Prostate gland (tissue), 2 donors: ENCODE data around the gene LSM4. TPM values are rescaled to one million over a fixed set of nuclear protein-coding genes. Genes with fewer than 3 reads are reported as not detected.
"Not testable (repeated sequence)": the region's sequence is repeated elsewhere in the genome, so short reads cannot be mapped to it uniquely, and the experiment has no call there.

Experiments used
- DNase-seq: peaks from one replicate; pipeline ENCODE4 v3.0.0-alpha.2; 2019; ENCODE audit warnings: low spot score
- H3K27ac ChIP-seq, 2 donors: fragments of 200-600 bp; sonication (generic); 2 replicates each; pipeline ENCODE4 v1.5.1; 2017 to 2019
- H3K27me3 ChIP-seq: fragments of 200-600 bp; sonication (generic); replicated peaks from 2 replicates; pipeline ENCODE4 v1.5.1; 2019; ENCODE audit not compliant: insufficient read depth
- H3K36me3 ChIP-seq, 2 donors: fragments of 200-600 bp; sonication (generic); 1 replicate in 1 of 2; 2 replicates in 1 of 2; pipeline versions ENCODE4 v1.5.1 to v1.8.1; 2017 to 2019
- H3K4me1 ChIP-seq: fragments of 200-600 bp; sonication (generic); replicated peaks from 2 replicates; pipeline ENCODE4 v1.5.1; 2019
- H3K4me3 ChIP-seq, 2 donors: fragments of 200-600 bp; sonication (generic); 2 replicates each; pipeline ENCODE4 v1.5.1; 2017 to 2019
- H3K9me3 ChIP-seq: fragments of 200-600 bp; sonication (generic); 2 replicates; pipeline ENCODE4 v1.5.1; 2017
- POLR2A ChIP-seq: fragments of 450-650 bp; IDR thresholded peaks from one replicate; pipeline ENCODE4 v1.6.1; 2016; ENCODE audit warnings: antibody characterized with exemption, mild to moderate bottlenecking
- POLR2AphosphoS5 ChIP-seq: sonication (generic); formaldehyde crosslinking; IDR thresholded peaks from one replicate; pipeline ENCODE4 v1.6.1; 2017; ENCODE audit warnings: antibody characterized with exemption
- WGBS: methylation state at CpG from one replicate; pipeline ENCODE4 v1.1.5; 2018; 5-methylcytosine and 5-hydroxymethylcytosine counted together
- intact Hi-C: fragments of 100-400 bp; cut with DNase I; formaldehyde crosslinking; loops from one replicate; pipeline ENCODE4 v1.14.2; 2022
- total RNA-seq, 2 donors: library from RNA; depleted of rRNA; stranded (reverse); fragments of >200 nt; gene quantifications; one replicate each; pipeline ENCODE4 v1.1.0, GENCODE V29; 2016
- TF ChIP-seq, protein P1 (sequence below), 4 experiments: fragments of 200-600 bp in 2 of 4; fragments of 450-650 bp in 2 of 4; sonication (generic) in 2 of 4; IDR thresholded peaks; 1 replicate in 3 of 4; 2 replicates in 1 of 4; pipeline ENCODE4 v1.5.1; 2016 to 2019; ENCODE audit warnings: antibody characterized with exemption in 4 of 4, mild to moderate bottlenecking in 2 of 4, moderate library complexity in 2 of 4

Gene LSM4
- total RNA-seq: 100 to 1,000 TPM; 157 to 215 TPM

DNA sequence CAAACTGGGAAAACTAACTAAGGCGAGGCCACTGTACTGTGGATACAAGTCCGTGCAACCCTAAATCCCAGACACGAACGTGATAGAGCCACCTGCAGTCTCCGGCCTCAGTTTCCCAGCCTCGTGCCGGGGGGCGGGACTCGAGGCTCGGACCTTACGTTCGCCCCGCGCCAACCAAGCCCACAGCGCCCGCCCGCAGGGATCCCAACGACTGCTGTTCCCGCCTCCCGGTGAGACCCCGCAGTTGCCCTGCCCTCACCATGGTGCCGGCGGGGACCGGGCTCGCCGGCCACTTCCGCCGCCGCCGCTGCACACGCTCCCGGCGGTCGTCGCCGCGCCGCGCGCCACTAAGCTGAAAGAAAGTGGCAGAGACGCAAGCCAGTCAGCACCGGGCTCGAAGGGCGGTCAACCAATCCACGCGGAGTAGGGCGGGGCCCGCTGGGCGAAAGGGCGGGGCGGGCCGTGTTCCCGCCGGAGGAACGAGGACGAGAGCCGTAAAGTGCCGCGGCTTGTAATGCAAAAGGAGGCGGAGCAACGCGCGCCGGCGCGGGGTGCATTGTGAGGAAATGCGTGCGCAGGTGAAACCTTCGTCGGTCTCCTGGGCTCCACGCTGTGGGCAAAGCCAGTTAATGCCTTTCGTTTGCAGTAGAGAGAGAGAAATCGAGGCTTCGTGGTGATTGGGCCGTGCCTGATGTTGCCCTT is at the start of gene LSM4:
LSM4 (minus strand) TSS at position 318 of the 702 bp plus-strand sequence; CDS start at position 262, 56 bp downstream.
- intact Hi-C loops: loop anchor here (1.0 to 5.0 kb wide), 2 partner anchors 44 to 121 kb away; partner anchors contain the start of gene RAB3A
- peak within 1 kb of the TSS; percentile 54 to 71 for H3K4me3 ChIP-seq
- no peaks in the 10 kb centered on the region for H3K36me3 ChIP-seq
- H3K4me1 ChIP-seq: peaks cover 14% of the 10 kb centered on the region
- TF ChIP-seq POLR2AphosphoS5 (peak; percentile 99), POLR2A (peak; percentile 85)
- TF ChIP-seq, protein P1, sequence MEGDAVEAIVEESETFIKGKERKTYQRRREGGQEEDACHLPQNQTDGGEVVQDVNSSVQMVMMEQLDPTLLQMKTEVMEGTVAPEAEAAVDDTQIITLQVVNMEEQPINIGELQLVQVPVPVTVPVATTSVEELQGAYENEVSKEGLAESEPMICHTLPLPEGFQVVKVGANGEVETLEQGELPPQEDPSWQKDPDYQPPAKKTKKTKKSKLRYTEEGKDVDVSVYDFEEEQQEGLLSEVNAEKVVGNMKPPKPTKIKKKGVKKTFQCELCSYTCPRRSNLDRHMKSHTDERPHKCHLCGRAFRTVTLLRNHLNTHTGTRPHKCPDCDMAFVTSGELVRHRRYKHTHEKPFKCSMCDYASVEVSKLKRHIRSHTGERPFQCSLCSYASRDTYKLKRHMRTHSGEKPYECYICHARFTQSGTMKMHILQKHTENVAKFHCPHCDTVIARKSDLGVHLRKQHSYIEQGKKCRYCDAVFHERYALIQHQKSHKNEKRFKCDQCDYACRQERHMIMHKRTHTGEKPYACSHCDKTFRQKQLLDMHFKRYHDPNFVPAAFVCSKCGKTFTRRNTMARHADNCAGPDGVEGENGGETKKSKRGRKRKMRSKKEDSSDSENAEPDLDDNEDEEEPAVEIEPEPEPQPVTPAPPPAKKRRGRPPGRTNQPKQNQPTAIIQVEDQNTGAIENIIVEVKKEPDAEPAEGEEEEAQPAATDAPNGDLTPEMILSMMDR (IDR thresholded peaks at IDR 0.05): peak in 2 of 4 experiments; percentile 32 to 39
- DNase-seq: peak; percentile 98
- under 1% methylated on average over 56 of the region's 75 CpGs for WGBS
- H3K27me3 ChIP-seq: no peaks in the 10 kb centered on the region
- H3K9me3 ChIP-seq: no peaks in the 10 kb centered on the region
- peak within 1 kb of the TSS; percentile 90 for H3K27ac ChIP-seq

DNA sequence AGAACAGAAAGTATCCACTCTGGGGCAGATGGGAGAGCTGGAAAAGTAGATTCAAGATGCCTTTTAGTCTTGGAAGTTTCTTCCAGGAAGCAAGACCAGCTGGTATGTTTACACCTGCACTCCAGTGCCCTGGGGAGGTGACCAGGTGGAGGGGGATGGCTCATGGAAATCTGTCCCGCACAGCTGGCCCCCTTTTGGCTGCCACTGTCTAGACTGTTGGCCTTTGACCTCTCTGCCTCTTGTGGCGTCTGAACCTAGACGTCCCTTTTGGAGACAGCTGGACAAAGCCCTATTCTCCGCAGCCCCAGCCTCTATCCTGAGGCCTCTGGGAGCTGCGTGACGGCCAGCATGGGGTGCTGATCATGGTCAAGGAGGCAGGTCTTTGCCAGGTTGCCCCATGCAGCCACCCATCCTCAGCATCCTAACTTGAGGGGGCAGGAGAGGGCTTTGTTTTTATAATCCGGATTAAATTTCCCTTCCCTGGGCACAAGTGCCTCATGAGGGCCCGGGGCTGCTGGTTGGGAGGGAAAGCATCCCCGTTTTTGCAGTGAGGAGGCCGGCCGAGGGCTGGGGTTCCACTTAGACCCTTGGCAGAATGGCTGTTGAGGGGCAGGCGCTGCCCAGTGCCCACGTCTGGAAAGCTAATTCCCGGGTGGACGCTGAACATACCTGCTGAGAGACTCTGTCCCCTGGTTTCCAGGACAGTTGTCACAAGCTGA is 45.8 kb upstream of the LSM4 start:
- no peak overlapping the region for H3K4me3 ChIP-seq
- no peak for TF ChIP-seq POLR2A
- no peak for TF ChIP-seq POLR2AphosphoS5
- TF ChIP-seq, protein P1 (IDR thresholded peaks at IDR 0.05): no peak
- WGBS: 75% methylated on average over 15 of the region's 15 CpGs
- no peaks in the 10 kb centered on the region for H3K36me3 ChIP-seq
- peaks cover 3% of the 10 kb centered on the region for H3K4me1 ChIP-seq
- intact Hi-C loops: no loop called here
- H3K27me3 ChIP-seq: no peaks in the 10 kb centered on the region
- DNase-seq: no peak
- H3K9me3 ChIP-seq: no peaks in the 10 kb centered on the region
- peak overlapping the region; percentile 49 to 61 for H3K27ac ChIP-seq

DNA sequence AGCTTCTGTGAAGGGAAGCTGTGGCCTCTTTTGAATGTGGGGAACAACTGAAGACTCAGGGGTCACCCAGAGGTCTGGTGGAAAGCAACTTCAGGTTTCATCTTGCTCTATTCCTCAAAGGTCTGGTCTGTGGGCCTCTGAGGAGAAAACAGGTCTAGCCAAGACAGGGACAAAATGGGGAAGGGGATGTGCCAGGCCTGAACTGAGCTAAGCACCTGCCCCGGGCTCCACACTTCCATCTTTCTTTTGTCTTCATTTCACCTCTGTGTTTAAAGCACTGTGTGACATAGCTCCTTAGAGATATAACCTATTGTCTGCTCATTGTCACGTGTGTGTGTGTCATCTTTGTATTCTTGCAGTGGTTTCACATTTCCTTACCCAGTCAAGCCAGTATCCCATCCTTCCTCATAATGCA is 43.2 kb upstream of the LSM4 start:
- DNase-seq: no peak
- Histone ChIP-seq H3K9me3 (no peaks in the 10 kb centered on the region), H3K27ac (peak overlapping the region; percentile 89 to 91), H3K27me3 (no peaks in the 10 kb centered on the region), H3K4me3 (no peak overlapping the region), H3K4me1 (peaks cover 3% of the 10 kb centered on the region), H3K36me3 (no peaks in the 10 kb centered on the region)
- intact Hi-C loops: no loop called here
- 78% methylated on average over 2 of the region's 2 CpGs for WGBS
- TF ChIP-seq POLR2AphosphoS5 (no peak), POLR2A (no peak)
- TF ChIP-seq, protein P1 (IDR thresholded peaks at IDR 0.05): no peak

DNA sequence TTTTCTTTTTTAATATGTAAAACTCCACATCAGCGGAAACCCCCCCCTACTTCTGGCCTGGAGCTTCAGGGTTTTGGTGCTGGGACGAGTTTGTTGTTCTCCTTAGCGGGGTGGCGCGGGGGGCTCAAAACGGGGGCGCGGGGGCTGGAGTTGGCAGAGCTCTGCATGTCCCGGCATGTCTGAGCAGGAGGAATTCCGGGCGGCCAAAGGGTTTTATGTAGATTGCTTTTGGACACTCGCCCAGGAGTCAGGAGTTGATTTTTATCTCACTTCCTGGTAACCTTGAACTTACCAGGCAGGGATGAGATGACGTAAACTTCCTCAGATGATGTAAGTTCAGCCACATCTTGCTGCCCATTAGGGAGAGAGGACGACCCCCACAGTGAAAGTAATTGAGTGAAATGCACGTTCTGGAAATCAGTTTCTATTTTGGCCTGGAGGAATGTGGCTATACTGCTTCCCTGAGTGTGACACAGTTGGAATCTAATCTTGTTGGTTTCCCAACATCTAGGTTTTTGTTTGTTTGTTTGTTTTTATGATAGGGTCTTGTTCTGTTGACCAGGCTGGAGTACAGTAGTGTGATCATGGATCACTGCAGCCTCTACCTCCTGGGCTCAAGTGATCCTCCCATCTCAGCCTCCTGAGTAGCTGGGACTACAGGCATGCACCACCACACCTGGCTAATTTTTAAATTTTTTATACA is 42.1 kb upstream of the LSM4 start:
- Histone ChIP-seq H3K9me3 (no peaks in the 10 kb centered on the region), H3K4me3 (peak overlapping the region in 1 of 2 donors; percentile 11), H3K36me3 (no peaks in the 10 kb centered on the region), H3K4me1 (peaks cover 3% of the 10 kb centered on the region), H3K27ac (peak overlapping the region; percentile 89 to 91), H3K27me3 (no peaks in the 10 kb centered on the region)
- DNase-seq: peak; percentile 96
- TF ChIP-seq, protein P1 (IDR thresholded peaks at IDR 0.05): no peak
- TF ChIP-seq POLR2AphosphoS5 (peak; percentile 97), POLR2A (no peak)
- intact Hi-C loops: no loop called here
- 2% methylated on average over 15 of the region's 15 CpGs for WGBS

DNA sequence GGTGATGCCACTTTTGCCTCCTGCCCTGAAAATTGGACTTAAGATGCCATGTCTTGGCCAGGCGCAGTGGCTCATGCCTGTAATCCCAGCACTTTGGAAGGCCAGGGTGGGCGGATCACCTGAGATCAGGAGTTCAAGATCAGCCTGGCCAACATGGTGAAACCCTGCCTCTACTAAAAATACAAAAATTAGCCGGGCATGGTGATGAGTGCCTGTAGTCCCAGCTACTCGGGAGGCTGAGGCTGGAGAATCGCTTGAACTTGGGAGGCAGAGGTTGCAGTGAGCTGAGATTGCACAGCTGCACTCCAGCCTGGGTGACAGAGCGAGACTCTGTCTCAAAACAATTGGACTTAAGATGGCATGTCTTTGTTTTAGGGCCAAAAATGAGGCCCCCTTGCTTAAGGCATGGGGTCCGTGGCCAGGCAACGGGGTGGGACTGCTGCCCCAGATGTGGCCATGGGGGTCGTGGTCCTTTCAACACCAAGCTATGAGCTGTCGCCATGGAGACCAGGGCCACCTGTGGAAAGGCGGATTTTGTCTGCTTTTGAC is 41.5 kb upstream of the LSM4 start:
- intact Hi-C loops, H3K27me3 ChIP-seq, H3K4me1 ChIP-seq, DNase-seq, H3K36me3 ChIP-seq, H3K9me3 ChIP-seq: not testable (repeated sequence)
- peak overlapping the region in 1 of 2 donors; percentile 11 for H3K4me3 ChIP-seq
- H3K27ac ChIP-seq: peak overlapping the region; percentile 89 to 91
- WGBS: 39% methylated on average over 11 of the region's 11 CpGs
